Spleen (tissue), 7 donors: Measurements from ENCODE around the gene P3H1.

Source experiments
- CTCF ChIP-seq, 11 experiments: fragments of 200-600 bp in 7 of 11; fragments of 450-650 bp in 4 of 11; sonication (generic) in 4 of 11; IDR thresholded peaks in 8 of 11; conservative IDR thresholded peaks in 3 of 11; 1 replicate in 7 of 11; 2 replicates in 4 of 11; pipeline versions ENCODE4 v1.4.0 to v1.8.0; 2016 to 2021; ENCODE audit warnings: antibody characterized with exemption in 11 of 11, inconsistent platforms in 4 of 11, mild to moderate bottlenecking in 1 of 11
- POLR2A ChIP-seq, 3 donors: fragments of 450-650 bp; IDR thresholded peaks; one replicate each; pipeline ENCODE4 v1.5.1; 2017; ENCODE audit warnings: antibody characterized with exemption in 3 of 3, mild to moderate bottlenecking in 1 of 3
- donor health status: DM: no; HTN: no; CAD: no; lungs with moderate emphysema.
- donor health status: DM: no; HTN: no; CAD: no.
- donor health status: DM: no; HTN: no; CAD: no.

GRCh38 chr1:42788021-42788420, 21.2 kb upstream of the P3H1 start:
- TF ChIP-seq CTCF (IDR thresholded peaks at IDR 0.05 in 8 of 11, conservative IDR thresholded peaks at IDR 0.05 in 3 of 11) (no peak), POLR2A (IDR thresholded peaks at IDR 0.05) (no peak)
